OCI-LY3 (cell line): ENCODE results near the gene CUL1.

Experiments used
- EZH2phosphoT487 ChIP-seq: fragments of 200-600 bp; shearing (Covaris generic); IDR thresholded peaks from 2 replicates; pipeline ENCODE4 v1.6.1; 2018; ENCODE audit warnings: antibody characterized with exemption, mixed run types, low read depth
- TF ChIP-seq, protein P1 (sequence below): fragments of 200-600, 300-600 bp; sonication (generic); IDR thresholded peaks from 2 replicates; pipeline ENCODE4 v1.5.1; 2014; ENCODE audit warnings: antibody characterized with exemption, low read length, low read depth

- TF ChIP-seq, protein P1, sequence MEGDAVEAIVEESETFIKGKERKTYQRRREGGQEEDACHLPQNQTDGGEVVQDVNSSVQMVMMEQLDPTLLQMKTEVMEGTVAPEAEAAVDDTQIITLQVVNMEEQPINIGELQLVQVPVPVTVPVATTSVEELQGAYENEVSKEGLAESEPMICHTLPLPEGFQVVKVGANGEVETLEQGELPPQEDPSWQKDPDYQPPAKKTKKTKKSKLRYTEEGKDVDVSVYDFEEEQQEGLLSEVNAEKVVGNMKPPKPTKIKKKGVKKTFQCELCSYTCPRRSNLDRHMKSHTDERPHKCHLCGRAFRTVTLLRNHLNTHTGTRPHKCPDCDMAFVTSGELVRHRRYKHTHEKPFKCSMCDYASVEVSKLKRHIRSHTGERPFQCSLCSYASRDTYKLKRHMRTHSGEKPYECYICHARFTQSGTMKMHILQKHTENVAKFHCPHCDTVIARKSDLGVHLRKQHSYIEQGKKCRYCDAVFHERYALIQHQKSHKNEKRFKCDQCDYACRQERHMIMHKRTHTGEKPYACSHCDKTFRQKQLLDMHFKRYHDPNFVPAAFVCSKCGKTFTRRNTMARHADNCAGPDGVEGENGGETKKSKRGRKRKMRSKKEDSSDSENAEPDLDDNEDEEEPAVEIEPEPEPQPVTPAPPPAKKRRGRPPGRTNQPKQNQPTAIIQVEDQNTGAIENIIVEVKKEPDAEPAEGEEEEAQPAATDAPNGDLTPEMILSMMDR = no peak
- TF ChIP-seq EZH2phosphoT487 = no peak
Observed at GRCh38 chr7:148697256-148698006, 1.3 kb upstream of the CUL1 start.
